IPS-NIHi11 (cell line): ENCODE measurements around the gene MRPL54.
"Not testable (repeated sequence)": the region's sequence is repeated elsewhere in the genome, so short reads cannot be mapped to it uniquely, and the experiment has no call there.

ENCODE experiments used
- DNase-seq: peaks from one replicate; pipeline ENCODE4 v3.0.0; 2012; ENCODE audit warnings: mixed read lengths, low spot score

Gene MRPL54

DNA sequence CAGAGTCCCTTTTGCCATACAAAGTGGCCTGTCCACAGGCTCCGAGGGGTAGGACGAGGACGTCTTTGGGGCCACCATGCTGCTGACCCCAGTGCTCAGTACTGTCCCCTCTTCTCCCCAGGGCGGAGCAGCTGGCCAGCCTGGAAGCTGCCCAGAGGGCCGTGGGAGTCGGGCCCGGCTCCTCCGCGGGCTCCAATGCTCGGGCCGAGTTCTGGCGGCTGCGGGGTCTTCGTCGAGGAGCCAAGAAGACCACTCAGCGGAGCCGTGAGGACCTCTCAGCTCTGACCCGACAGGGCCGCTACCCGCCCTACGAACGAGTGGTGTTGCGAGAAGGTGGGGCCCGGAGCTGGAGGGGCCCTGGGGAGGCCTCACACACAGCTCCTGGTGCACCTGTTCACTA, 22.1 kb upstream of the MRPL54 start:
- no peak for DNase-seq

DNA sequence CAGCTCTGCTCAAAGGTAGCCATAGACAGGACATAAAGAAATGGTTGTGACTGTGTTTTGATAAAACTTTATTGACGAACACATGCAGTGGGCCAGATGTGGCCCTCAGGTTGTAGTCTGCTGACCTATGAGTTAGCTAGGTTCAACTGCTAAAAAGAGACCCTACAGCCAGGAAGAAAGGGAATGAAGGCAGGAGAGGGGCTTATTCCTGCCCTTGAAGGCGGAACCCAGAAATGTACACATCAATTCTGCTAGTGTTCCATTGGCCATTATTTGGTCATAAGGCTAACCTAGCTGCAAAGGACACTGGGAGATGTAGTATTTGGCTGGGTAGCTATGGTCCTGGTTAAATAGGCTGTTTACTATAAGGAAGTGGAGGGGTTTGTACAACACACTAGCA, 19.0 kb upstream of the MRPL54 start:
- DNase-seq: no peak

DNA sequence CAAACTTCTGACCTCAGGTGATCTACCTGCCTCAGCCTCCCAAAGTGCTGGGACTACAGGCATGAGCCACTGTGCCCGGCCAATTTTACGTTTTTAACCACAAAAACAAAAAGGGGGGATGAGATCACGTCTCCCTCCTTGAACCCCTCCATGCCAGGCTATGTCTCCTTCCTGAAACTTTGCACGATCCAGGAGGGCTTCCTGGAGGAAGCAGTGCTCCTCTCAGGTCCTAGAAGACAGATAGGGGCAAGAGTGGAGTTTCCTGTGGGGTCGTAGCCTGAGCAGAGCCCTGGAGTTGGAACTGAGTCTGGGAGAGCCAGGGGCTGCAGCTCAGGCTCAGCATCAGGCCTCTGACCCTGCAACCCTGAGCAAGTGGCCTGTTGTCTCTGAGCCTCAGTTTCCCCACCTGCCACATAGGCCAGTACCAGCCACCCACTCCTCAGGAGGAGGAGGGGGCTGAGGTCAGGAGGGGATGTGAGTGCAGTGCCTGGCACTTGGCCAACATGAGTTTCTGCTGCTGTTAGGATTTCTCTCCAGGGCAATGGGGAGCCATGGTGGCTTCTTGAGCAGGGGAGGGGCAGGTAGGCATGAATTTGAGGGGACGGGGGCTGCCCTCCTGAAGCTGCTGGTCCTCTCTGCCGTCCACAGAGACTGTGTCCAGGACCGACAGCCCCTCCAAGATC, 17.0 kb upstream of the MRPL54 start:
- no peak for DNase-seq

DNA sequence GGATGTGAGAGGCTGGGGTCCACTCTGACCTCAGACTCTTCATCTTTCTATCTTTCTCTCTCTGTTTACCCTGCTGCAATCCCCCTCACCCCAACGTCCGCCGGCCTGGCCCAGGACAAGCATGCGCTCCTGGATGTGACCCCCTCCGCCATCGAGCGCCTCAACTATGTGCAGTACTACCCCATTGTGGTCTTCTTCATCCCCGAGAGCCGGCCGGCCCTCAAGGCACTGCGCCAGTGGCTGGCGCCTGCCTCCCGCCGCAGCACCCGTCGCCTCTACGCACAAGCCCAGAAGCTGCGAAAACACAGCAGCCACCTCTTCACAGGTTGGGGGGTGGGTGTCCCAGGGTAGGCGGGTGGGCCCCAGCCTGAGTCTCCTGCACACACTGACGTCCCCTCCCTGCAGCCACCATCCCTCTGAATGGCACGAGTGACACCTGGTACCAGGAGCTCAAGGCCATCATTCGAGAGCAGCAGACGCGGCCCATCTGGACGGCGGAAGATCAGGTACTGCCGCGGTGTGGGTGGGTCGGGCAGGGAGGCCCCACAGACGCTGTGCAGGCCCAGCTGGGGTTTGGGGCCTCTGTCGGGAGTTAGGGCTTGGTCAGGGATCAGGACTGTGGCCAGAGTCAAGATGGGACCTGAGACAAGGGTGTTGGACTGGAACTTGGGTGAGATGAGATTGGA, 16.0 kb upstream of the MRPL54 start:
- no peak for DNase-seq

GRCh38 chr19:3748965-3749364, 13.5 kb upstream of the MRPL54 start:
- no peak for DNase-seq

DNA sequence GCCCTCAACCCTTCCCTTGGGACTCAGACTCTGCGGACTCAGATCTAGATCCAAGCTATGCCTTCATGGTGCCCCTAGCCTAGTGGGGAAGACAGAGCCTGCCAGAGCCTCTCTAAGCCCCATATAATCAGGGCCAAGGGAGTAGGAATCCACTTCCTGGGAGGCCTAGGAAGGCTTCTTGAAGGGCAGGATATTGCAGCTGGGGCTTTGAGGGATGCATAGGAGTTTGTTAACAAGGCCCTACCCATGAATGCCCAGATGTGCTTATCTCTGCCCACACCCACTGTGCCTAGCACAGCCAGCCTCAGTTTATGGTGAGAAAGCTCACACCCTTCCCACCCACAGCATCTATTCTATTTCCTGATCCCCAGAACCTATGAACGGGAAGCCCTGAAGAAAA, 12.3 kb upstream of the MRPL54 start:
- DNase-seq: no peak

DNA sequence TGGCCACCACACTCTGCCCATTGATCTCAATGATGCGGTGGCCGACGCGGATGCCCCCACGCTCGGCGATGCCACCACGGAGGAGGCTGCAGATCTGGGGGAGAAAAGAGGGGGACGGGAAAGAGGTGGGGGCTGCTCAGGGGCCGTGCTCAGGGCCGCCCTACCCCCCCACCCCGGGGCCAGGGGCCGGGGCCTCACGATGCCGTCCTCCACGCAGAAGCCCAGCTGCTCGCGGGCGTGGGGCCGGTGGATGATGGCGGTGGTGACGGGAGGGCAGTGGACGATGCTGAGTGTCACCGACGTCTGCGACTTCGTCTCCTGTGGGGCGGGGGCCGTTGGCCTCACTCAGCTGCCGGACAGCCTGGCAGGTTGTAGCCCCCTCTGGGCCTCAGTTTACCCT, 11.2 kb upstream of the MRPL54 start:
- no peak for DNase-seq

GRCh38 chr19:3752492-3752891, 10.0 kb upstream of the MRPL54 start:
- DNase-seq: no peak

- no peak for DNase-seq
Measured at GRCh38 chr19:3753631-3754410, 8.7 kb upstream of the MRPL54 start.

- DNase-seq: not testable (repeated sequence)
Measured at GRCh38 chr19:3757705-3758104, 4.8 kb upstream of the MRPL54 start.

GRCh38 chr19:3758297-3758696, 4.2 kb upstream of the MRPL54 start:
- not testable (repeated sequence) for DNase-seq

GRCh38 chr19:3759482-3760254, 2.8 kb upstream of the MRPL54 start:
- DNase-seq: no peak

DNA sequence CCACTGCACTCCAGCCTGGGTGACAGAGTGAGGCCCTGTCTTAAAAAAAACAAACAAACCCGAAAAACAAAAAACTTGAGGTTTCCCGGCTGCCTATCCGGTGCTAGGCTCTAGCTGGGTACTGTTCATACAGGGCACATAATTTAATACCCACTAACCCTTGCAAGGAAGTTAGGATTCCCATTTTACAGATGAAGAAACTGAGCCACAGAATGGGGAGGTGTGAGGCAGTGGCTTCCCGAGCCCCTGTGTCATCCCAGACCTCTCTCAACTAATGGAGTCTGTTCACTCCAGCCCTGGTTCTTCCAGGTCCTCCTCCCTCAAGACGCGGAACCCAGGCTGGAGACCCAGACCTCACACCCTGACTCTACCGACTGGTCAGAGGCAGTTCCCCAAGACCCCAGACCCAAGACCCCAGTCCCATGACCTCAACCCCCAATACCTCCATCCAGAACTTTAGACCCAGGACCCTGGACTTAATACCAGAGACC, 1.6 kb upstream of the MRPL54 start:
- DNase-seq: no peak

DNA sequence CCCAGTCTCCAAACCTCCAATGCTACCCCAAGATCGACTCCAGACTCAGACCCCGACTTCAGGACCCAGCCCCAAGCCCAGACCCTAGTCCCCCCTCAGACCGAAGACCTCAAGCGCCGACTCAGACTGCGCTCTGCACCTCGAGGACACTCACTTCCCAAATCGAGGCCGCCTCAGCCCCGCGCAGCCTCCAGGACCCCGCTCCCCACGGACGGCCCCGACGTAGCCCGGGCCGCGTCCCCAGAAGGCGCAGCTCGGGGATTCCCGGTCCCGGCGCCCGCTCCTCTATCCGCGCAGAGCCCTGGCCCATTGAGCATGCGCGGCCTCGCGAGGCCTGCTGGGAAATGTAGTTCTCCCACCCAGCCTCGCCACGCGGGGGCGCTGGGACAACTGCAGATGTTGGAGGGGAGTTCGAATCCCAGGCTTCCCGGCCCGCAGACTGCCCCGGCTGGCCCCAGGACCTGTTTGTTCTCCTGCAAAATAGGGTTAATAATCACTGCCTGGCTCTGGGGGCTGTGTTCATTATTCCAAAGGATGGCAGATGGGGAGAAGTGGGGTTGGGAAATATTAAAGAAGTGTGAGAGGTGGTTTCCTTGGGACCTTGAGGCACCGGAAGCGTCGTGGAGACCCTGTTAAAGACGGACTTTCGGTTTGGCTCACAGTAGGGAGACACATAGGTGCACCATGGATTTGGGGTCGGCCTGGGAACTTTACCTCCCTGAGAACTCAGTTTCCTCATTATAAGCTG, 926 bp upstream of the MRPL54 start, which contains the start of gene APBA3:
TSS of gene APBA3 (minus strand) at position 311 of the 748 bp plus-strand sequence. CDS start 1,428 bp downstream, outside the sequence.
- DNase-seq: peak; percentile 95

DNA sequence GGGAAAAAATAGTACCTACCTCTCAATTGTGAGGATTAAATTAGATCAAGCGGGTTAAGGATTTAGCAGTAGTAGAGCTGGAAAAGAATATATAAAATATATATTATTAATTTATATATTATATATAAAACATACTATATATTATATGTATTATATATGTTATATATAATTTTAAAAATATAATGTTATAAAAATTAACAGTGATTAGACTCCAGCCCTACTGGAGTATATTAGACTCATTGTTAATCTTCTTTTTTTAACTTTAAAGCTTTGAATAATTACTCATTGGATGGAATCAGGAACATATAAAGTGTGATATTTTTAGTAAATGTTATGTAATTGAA, 380 bp upstream of the MRPL54 start:
- DNase-seq: no peak

GRCh38 chr19:3765121-3765520, 2.6 kb downstream of the MRPL54 start:
- no peak for DNase-seq

- DNase-seq: not testable (repeated sequence)
Measured at GRCh38 chr19:3765757-3766156, 3.3 kb downstream of the MRPL54 start.

DNA sequence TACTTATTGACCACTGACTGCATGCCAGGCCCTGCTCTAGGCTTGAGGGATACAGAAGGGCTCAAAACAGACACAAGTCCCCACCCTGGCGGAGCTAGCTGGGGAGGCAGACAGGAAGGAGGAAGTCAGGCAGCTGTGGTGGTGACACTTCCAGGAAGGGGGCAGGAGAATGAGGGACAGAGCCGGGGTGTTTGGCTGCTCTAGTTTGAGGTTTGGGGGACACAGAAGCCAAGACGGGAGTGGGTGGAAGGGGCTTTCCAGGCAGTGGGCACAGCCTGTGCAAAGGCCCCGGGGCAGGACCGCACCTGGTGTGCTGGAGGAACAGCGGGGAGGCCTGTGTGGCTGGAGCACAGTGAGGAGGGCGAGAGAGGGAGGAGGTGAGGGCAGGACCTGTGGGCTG, 4.0 kb downstream of the MRPL54 start:
- no peak for DNase-seq

GRCh38 chr19:3767050-3767449, 4.6 kb downstream of the MRPL54 start:
- no peak for DNase-seq

GRCh38 chr19:3768015-3768747, 5.7 kb downstream of the MRPL54 start:
- no peak for DNase-seq

DNA sequence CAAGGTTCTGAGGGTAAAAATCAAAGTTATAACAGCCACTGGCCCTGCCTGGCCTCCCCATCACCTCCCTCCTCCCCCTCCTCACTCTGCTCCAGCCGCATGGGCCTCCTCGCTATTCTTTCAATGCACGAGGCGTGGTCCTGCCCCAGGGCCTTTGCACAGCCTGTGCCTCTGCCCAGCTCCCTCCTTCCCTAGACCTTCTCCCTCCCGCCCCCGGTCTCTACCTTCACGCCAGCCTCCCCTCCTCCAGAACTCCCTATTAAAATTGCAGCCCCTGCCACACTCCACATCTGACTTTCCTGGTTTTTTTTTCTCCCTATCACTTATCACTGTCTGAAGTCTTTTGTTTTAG, 6.2 kb downstream of the MRPL54 start:
- DNase-seq: no peak
